ENCODE data around the gene RAB15.

The RAB15 gene

GRCh38 chr14:64906022-64906421 lies 66.1 kb downstream of the RAB15 start:
- peaks cover 7% of the 10 kb centered on the region for H3K27me3 Mint-ChIP-seq
- DNase-seq (no peak), ATAC-seq (no peak)
- no peak overlapping the region for H3K27ac Mint-ChIP-seq
- H3K36me3 Mint-ChIP-seq (ENCODE audit: low read depth) = no peaks in the 10 kb centered on the region
- H3K4me1 Mint-ChIP-seq = peaks cover 7% of the 10 kb centered on the region
- H3K4me3 Mint-ChIP-seq = no peak overlapping the region
- no peaks in the 10 kb centered on the region for H3K9me3 Mint-ChIP-seq

- H3K9me3 Mint-ChIP-seq = no peaks in the 10 kb centered on the region
- no peak overlapping the region for H3K4me3 Mint-ChIP-seq
- H3K36me3 Mint-ChIP-seq (ENCODE audit: low read depth) = no peaks in the 10 kb centered on the region
- DNase-seq = no peak
- H3K4me1 Mint-ChIP-seq = no peaks in the 10 kb centered on the region
- no peak overlapping the region for H3K27ac Mint-ChIP-seq
- ATAC-seq = no peak
- H3K27me3 Mint-ChIP-seq = peaks cover 10% of the 10 kb centered on the region
These were observed 72.2 kb downstream of the RAB15 start for GRCh38 chr14:64899958-64900357.

Data from activated naive CD8-positive, alpha-beta T cell treated with anti-CD3 and anti-CD28 coated beads, Interleukin-2, amount 50 U/mL, for 24 hours (primary cell).